ENCODE measurements around the gene TTLL8. TPM values are rescaled to one million over a fixed set of nuclear protein-coding genes. Genes with fewer than 3 reads are reported as not detected.

TTLL8 gene
- total RNA-seq, 2 donors from 2014 or later = 0.20 TPM; not detected in 1

- peaks cover 39% of the 10 kb centered on the region for H3K27me3 Mint-ChIP-seq (ENCODE audit: insufficient read depth)
- H3K27ac ChIP-seq (ENCODE audit: low read depth, low read length) = no peak overlapping the region
- WGBS, 2 experiments (ENCODE audit: insufficient coverage in 1 of 2, insufficient read length in 1 of 2) = 12 to 13% methylated on average over 40 to 76 of the region's 91 CpGs
- peaks cover 75% of the 10 kb centered on the region for H3K27me3 ChIP-seq (ENCODE audit: control insufficient read depth, insufficient read depth, low read length, poor library complexity, severe bottlenecking)
- H3K9ac ChIP-seq (ENCODE audit: extremely low read depth, low read length, poor library complexity, severe bottlenecking) = no peak overlapping the region
- no peaks in the 10 kb centered on the region for H3K36me3 ChIP-seq (ENCODE audit: control insufficient read depth, insufficient read depth, low read length)
- no peaks in the 10 kb centered on the region for H3K9me3 Mint-ChIP-seq
- no peak overlapping the region for H3K4me3 ChIP-seq (ENCODE audit: low read length)
- TF ChIP-seq CTCF (conservative IDR thresholded peaks at IDR 0.05) = no peak
- no peaks in the 10 kb centered on the region for H3K4me1 ChIP-seq (ENCODE audit: control insufficient read depth, insufficient read depth, low read length)
- no peak overlapping the region for H3K27ac Mint-ChIP-seq
- peak; percentile 50 for DNase-seq
- no peak overlapping the region for H3K4me3 Mint-ChIP-seq
- H3K4me1 Mint-ChIP-seq = no peaks in the 10 kb centered on the region
- no peaks in the 10 kb centered on the region for H3K36me3 Mint-ChIP-seq (ENCODE audit: low read depth)
- H3K9me3 ChIP-seq (ENCODE audit: control insufficient read depth, low read length) = no peaks in the 10 kb centered on the region
Measured at GRCh38 chr22:50014655-50015401, 43.3 kb downstream of the TTLL8 start.

- Mint-ChIP-seq H3K9me3 (no peaks in the 10 kb centered on the region), H3K4me1 (no peaks in the 10 kb centered on the region), H3K27me3 (ENCODE audit: insufficient read depth) (peaks cover 39% of the 10 kb centered on the region), H3K27ac (no peak overlapping the region), H3K36me3 (ENCODE audit: low read depth) (no peaks in the 10 kb centered on the region), H3K4me3 (no peak overlapping the region)
- Histone ChIP-seq H3K4me3 (ENCODE audit: low read length) (no peak overlapping the region), H3K4me1 (ENCODE audit: control insufficient read depth, insufficient read depth, low read length) (no peaks in the 10 kb centered on the region), H3K36me3 (ENCODE audit: control insufficient read depth, insufficient read depth, low read length) (no peaks in the 10 kb centered on the region), H3K9me3 (ENCODE audit: control insufficient read depth, low read length) (no peaks in the 10 kb centered on the region), H3K9ac (ENCODE audit: extremely low read depth, low read length, poor library complexity, severe bottlenecking) (no peak overlapping the region), H3K27ac (ENCODE audit: low read depth, low read length) (no peak overlapping the region), H3K27me3 (ENCODE audit: control insufficient read depth, insufficient read depth, low read length, poor library complexity, severe bottlenecking) (peaks cover 71% of the 10 kb centered on the region)
- no peak for DNase-seq
- WGBS, 2 experiments (ENCODE audit: insufficient coverage in 1 of 2, insufficient read length in 1 of 2) = 62 to 78% methylated on average over 8 to 16 of the region's 16 CpGs
- TF ChIP-seq CTCF (conservative IDR thresholded peaks at IDR 0.05) = no peak
Measured at GRCh38 chr22:50014053-50014501, 44.0 kb downstream of the TTLL8 start.

DNA sequence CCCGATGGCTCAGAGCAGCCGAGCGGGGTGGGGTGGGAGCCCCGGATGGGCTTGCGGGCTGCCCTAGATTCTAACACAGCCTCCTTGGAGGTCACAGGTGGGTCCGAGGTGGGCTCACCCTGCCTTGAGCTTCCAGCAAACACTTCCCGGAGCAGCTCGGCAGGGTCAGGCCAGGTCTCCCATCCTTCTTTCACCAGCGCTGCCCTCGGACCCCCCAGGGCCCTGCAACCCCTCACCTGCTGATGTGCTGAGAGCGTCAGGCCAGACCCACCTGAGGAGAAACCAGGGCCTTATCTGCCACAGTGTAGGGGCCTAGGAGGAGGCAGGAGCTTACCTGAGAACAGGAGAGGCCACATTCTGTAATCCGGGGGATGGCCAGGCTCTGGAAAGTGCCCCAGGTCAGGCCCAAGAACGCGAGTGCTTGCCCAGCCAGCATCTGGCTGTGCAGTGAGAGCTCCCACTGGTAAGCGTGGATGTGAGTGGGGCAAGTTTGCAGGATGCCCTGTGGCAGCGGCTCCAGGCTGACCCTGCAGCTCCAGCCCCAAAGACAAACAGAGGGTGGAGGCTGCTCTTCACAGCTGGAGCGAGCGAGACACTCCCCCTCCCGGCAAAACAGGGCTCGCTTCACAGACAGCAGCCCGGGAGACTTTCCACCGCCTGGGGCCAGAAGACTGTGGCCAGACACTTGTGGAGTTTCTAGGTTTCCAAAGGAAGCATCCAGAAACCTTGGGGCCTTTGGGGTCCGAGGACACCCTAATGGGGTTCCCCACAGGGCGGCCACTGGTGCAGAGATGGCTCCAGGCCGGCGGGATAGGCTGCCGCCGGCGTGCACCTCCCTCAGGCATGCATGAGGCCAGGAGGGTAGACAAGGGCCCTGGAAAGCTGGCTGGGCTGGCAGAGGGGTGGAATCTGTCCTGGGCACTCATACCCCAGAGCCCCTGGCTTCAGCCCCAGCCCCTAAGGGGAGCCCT, 45.6 kb downstream of the TTLL8 start, which contains the start of gene IL17REL:
IL17REL (minus strand) TSS at position 555 of the 971 bp plus-strand sequence; CDS start at position 436, 119 bp downstream.
- H3K27me3 ChIP-seq (ENCODE audit: control insufficient read depth, insufficient read depth, low read length, poor library complexity, severe bottlenecking) = peaks cover 63% of the 10 kb centered on the region
- no peak within 1 kb of the TSS for H3K27ac ChIP-seq (ENCODE audit: low read depth, low read length)
- no peak within 1 kb of the TSS for H3K9ac ChIP-seq (ENCODE audit: extremely low read depth, low read length, poor library complexity, severe bottlenecking)
- H3K9me3 ChIP-seq (ENCODE audit: control insufficient read depth, low read length) = no peaks in the 10 kb centered on the region
- no peak within 1 kb of the TSS for H3K4me3 ChIP-seq (ENCODE audit: low read length)
- TF ChIP-seq CTCF (conservative IDR thresholded peaks at IDR 0.05) = peak; percentile 22
- Mint-ChIP-seq H3K27me3 (ENCODE audit: insufficient read depth) (peaks cover 38% of the 10 kb centered on the region), H3K36me3 (ENCODE audit: low read depth) (no peaks in the 10 kb centered on the region), H3K9me3 (no peaks in the 10 kb centered on the region), H3K4me3 (no peak within 1 kb of the TSS), H3K27ac (no peak within 1 kb of the TSS), H3K4me1 (no peaks in the 10 kb centered on the region)
- no peaks in the 10 kb centered on the region for H3K36me3 ChIP-seq (ENCODE audit: control insufficient read depth, insufficient read depth, low read length)
- no peaks in the 10 kb centered on the region for H3K4me1 ChIP-seq (ENCODE audit: control insufficient read depth, insufficient read depth, low read length)
- peak; percentile 57 for DNase-seq
- 61 to 69% methylated on average over 26 to 29 of the region's 29 CpGs for WGBS, 2 experiments (ENCODE audit: insufficient coverage in 1 of 2, insufficient read length in 1 of 2)

Data from endodermal cell (in vitro differentiated cells).